C4-2B (cell line): ENCODE measurements around the gene ARHGAP31.
A peak's percentile ranks its signal among the peaks of the same experiment; 100 is the strongest.

Experiments used
- H3K27ac ChIP-seq: fragments of 450-650 bp; 2 replicates; pipeline ENCODE4 v1.5.1; 2017
- ZFX ChIP-seq: fragments of 450-650 bp; IDR thresholded peaks from 2 replicates; pipeline ENCODE4 v1.6.1; 2017
- TF ChIP-seq, protein P1 (sequence below): fragments of 450-650 bp; conservative IDR thresholded peaks from 2 replicates; pipeline ENCODE4 v1.5.1; 2017; ENCODE audit warnings: mild to moderate bottlenecking

ARHGAP31 gene

DNA sequence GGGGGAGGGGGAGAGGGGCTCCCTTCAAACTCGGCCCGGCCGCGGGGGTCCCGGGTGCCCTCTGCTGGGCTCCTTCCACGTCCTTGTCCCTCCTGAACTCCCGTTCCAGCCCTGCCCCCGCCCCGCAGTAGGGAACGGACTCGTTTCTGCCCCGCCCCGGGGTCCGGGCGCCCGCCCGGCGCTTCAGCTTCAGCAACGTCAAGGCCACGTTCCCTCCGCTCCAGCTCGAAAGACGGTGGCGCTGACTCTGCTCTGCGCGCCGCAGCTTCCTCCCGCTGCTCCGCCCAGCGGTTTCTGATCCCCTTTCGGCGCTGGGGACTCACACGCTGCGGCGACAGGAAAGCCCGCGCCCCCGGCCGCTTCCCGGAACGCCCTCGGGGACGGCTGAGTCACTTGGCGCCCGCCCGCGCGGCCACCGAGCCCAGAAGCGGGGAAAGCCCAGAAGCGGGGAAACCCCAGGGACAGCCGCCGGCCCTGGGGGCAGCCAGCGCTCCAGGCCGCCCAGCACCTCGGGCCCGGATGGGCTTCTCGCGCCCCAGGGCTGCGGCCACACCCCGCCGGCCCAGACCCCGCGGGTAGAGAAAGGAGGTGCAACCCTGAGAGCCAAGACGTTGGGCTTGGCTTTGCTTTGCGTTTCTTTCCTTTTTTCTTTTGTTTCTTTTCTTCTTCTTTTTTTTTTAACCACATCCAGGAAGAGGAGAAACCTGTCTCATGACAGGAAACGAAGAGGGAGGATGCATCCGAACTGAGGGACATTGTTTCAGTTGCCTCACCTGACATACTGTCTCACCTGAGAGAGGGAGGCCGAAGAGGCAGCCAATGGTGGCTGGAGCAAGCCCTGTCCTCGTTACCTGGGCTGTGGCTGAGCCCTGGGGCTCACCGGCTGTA lies 28.9 kb downstream of the ARHGAP31 start:
- TF ChIP-seq, protein P1, sequence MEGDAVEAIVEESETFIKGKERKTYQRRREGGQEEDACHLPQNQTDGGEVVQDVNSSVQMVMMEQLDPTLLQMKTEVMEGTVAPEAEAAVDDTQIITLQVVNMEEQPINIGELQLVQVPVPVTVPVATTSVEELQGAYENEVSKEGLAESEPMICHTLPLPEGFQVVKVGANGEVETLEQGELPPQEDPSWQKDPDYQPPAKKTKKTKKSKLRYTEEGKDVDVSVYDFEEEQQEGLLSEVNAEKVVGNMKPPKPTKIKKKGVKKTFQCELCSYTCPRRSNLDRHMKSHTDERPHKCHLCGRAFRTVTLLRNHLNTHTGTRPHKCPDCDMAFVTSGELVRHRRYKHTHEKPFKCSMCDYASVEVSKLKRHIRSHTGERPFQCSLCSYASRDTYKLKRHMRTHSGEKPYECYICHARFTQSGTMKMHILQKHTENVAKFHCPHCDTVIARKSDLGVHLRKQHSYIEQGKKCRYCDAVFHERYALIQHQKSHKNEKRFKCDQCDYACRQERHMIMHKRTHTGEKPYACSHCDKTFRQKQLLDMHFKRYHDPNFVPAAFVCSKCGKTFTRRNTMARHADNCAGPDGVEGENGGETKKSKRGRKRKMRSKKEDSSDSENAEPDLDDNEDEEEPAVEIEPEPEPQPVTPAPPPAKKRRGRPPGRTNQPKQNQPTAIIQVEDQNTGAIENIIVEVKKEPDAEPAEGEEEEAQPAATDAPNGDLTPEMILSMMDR: peak; percentile 33
- peak; percentile 65 for TF ChIP-seq ZFX
- peak overlapping the region; percentile 74 for H3K27ac ChIP-seq

DNA sequence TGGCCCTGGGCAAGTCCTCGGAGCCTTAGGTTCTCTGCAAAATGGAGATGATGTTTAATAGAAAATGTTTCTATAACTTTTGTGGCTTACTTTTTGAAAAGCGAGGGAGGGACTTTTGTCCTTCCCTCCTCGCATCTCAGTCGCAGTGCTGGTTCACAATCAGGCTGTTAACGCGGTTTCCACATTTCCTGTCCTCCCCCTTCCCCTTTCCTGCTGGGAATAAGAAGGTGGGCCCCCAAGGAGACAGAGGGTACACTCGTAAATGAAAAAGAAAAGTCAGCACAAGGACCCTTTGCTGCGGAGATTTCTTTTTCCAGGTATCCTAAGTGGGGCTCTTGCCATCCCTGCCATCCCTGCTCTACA lies 29.5 kb downstream of the ARHGAP31 start:
- TF ChIP-seq ZFX: no peak
- TF ChIP-seq, protein P1: no peak
- peak overlapping the region; percentile 74 for H3K27ac ChIP-seq

DNA sequence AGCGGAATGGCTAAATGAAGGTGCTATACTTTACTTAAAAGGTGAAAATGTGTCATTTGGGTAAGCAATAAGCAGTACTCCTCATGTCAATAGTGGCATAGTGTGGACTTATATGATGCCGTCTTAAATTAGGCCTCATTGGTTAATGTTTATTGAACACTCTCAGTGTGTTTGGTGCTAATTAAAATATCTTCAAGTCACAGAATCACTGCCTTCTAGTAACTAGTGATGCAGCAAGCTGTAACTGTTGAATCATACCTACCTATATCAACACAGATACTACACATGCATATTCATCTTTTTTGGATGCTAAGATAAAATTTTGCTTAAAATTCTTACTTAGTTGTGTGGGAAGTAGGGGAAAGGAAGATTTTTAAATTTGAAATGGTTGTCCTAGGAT lies 30.7 kb downstream of the ARHGAP31 start:
- H3K27ac ChIP-seq: no peak overlapping the region
- TF ChIP-seq, protein P1: no peak
- TF ChIP-seq ZFX: no peak

DNA sequence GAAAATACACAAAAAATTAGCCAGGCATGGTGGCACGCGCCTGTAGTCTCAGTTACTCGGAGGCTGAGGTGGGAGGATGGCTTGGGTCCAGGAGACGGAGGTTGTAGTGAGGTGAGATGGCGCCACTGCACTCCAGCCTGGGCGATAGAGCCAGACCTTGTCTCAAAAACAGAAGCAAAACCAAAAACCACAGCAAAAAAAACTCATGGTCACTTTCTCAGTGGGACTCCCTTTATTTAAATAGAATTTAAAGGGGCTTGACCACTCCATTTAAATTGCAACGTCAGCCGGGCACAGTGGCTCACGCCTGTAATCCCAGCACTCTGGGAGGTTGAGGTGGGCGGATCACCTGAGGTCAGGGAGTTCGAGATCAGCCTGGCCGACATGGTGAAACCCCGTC lies 32.8 kb downstream of the ARHGAP31 start:
- no peak overlapping the region for H3K27ac ChIP-seq
- no peak for TF ChIP-seq ZFX
- TF ChIP-seq, protein P1: no peak

DNA sequence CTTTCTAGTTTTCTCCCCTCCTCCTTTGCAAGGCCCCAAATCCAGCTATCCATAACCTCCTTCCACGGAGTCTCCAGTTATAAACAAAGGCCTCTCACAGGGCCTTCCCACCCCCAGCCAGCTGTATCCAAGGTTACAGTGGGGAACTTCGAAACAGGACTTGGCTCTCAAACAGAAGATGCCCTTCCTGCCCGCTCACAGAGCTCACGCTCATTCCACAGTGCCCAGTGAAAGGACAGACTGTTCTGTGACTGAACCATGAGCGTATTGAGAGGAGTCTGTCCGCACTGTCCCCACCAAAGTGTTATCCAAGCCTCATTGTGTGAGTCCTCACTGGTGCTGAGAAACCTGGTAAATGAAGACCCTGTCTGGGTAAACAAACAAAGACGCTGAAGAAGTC lies 35.4 kb downstream of the ARHGAP31 start:
- no peak overlapping the region for H3K27ac ChIP-seq
- TF ChIP-seq, protein P1: no peak
- TF ChIP-seq ZFX: no peak

DNA sequence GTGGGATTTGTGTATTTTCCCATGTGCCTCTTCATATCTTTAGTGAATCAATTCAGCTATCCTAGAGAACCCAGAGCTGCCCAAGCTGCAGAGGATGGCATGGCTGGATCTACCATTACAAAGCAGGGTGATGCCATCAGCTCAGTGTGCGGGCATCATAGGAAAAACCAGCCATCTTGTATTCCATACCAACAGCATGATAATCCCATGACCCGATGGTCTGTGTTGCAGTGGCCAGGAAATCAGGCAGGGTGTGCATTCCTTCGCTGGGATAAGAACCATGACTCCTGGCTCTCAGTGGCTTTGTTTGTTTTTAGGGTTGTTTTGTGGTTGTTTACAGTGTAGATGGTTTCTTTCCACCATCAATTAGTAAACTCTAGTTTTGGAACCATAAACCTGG lies 36.0 kb downstream of the ARHGAP31 start:
- TF ChIP-seq ZFX: no peak
- TF ChIP-seq, protein P1: no peak
- H3K27ac ChIP-seq: no peak overlapping the region

DNA sequence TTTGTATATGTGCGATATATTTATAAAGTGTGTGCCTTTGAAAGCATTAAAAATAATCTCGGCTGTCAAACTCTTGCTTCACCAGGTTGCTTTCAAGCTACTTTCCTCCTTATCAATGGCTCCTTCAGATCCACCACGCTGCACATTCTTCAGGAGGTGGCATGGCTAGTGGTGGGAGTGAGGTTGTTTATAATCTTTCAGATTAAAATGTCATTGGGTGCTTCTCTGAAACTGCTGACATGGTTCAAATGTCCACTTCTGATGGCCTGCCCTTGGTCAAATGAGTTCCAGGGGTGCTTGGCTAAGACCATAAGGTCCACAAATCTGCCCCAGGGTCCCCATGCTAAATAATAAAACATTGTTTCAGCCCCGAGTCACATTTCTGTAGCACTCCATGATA lies 36.7 kb downstream of the ARHGAP31 start:
- H3K27ac ChIP-seq: no peak overlapping the region
- TF ChIP-seq, protein P1: no peak
- TF ChIP-seq ZFX: no peak
